ENCODE results near the gene SFXN3. TPM values are rescaled to one million over a fixed set of nuclear protein-coding genes. Genes with fewer than 3 reads are reported as not detected.
"Not testable (repeated sequence)": the region's sequence is repeated elsewhere in the genome, so short reads cannot be mapped to it uniquely, and the experiment has no call there.

Gene SFXN3
- total RNA-seq, 1 donor from 2014 or later: 81.0 TPM

DNA sequence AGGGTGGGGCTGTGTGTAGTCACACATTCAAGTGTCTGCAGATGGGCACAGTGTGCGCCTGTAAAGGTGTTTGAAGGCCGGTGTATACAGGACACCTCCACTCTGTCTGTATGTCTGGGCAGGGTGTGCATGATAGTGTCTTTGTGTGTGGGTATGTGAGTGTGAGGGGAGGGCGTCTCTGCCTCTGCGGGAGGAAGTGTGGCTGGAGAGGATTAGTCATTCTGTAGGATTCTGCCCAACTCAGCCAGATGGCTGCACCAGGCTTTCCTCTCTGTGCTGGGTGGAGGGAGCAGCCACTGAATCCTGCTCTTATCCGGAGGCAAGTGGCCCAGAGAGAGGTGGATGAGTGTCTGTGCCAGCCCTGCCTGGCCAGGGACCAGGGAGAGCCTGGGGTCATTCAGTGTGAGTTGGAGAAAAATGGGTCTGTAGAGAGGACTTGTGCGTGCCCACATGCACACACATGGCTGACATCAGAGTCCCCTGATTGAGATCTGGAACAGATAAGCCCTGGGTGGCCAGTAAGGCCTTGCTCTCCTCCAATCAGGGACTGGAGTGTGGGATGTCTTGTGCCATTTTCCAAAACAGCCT lies 1.7 kb downstream of the SFXN3 start:
- no peaks in the 10 kb centered on the region for H3K9me3 Mint-ChIP-seq (ENCODE audit: unreplicated experiment)
- H3K36me3 Mint-ChIP-seq (ENCODE audit: unreplicated experiment): peaks cover 10% of the 10 kb centered on the region
- H3K27me3 Mint-ChIP-seq (ENCODE audit: unreplicated experiment): no peaks in the 10 kb centered on the region
- H3K27ac Mint-ChIP-seq (ENCODE audit: unreplicated experiment): peak overlapping the region; percentile 95
- H3K4me1 Mint-ChIP-seq (ENCODE audit: unreplicated experiment): peaks cover 26% of the 10 kb centered on the region
- peak overlapping the region; percentile 84 for H3K4me3 Mint-ChIP-seq (ENCODE audit: unreplicated experiment)
- TF ChIP-seq, protein P1, sequence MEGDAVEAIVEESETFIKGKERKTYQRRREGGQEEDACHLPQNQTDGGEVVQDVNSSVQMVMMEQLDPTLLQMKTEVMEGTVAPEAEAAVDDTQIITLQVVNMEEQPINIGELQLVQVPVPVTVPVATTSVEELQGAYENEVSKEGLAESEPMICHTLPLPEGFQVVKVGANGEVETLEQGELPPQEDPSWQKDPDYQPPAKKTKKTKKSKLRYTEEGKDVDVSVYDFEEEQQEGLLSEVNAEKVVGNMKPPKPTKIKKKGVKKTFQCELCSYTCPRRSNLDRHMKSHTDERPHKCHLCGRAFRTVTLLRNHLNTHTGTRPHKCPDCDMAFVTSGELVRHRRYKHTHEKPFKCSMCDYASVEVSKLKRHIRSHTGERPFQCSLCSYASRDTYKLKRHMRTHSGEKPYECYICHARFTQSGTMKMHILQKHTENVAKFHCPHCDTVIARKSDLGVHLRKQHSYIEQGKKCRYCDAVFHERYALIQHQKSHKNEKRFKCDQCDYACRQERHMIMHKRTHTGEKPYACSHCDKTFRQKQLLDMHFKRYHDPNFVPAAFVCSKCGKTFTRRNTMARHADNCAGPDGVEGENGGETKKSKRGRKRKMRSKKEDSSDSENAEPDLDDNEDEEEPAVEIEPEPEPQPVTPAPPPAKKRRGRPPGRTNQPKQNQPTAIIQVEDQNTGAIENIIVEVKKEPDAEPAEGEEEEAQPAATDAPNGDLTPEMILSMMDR (IDR thresholded peaks at IDR 0.05): no peak
- DNase-seq (ENCODE audit: extremely low spot score, unreplicated experiment): no peak

DNA sequence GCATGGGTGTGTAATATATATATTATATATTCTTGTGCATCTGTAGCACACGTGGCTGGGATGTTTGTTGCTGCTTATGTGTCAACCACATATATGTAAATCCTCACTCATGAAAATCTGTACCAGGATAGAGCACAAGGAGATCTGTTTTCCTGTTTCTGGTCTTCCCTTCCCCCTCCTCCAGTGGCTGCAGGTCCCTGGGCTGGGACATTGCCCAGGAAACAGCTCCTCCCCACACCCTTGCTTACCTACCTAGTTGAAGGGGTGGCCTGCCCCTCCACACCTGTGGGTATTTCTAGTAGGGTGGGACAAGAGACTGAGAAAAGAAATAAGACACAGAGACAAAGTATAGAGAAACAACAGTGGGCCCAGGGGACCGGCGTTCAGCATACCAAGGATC lies 2.2 kb downstream of the SFXN3 start:
- Mint-ChIP-seq H3K27me3 (ENCODE audit: unreplicated experiment) (no peaks in the 10 kb centered on the region), H3K27ac (ENCODE audit: unreplicated experiment) (peak overlapping the region; percentile 95), H3K4me1 (ENCODE audit: unreplicated experiment) (peaks cover 26% of the 10 kb centered on the region), H3K9me3 (ENCODE audit: unreplicated experiment) (no peaks in the 10 kb centered on the region), H3K4me3 (ENCODE audit: unreplicated experiment) (peak overlapping the region; percentile 84), H3K36me3 (ENCODE audit: unreplicated experiment) (peaks cover 16% of the 10 kb centered on the region)
- DNase-seq (ENCODE audit: extremely low spot score, unreplicated experiment): no peak
- TF ChIP-seq, protein P1 (IDR thresholded peaks at IDR 0.05): no peak

DNA sequence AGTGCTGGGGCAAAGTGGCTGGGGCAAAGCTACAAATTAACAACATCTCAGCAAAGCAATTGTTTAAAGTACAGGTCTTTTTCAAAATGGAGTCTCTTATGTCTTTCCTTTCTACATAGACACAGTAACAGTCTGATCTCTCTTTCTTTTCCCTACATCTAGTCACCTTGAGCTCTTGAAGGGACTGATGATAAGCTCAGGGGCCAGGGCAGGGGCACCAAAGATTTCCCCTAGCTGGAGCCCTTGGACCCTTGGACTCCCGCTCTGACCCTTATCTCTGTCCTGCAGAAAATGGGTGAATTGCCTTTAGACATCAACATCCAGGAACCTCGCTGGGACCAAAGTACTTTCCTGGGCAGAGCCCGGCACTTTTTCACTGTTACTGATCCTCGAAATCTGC lies 3.4 kb downstream of the SFXN3 start:
- Mint-ChIP-seq H3K4me1 (ENCODE audit: unreplicated experiment) (peaks cover 21% of the 10 kb centered on the region), H3K36me3 (ENCODE audit: unreplicated experiment) (peaks cover 21% of the 10 kb centered on the region)
- not testable (repeated sequence) for H3K9me3 Mint-ChIP-seq (ENCODE audit: unreplicated experiment); H3K27ac Mint-ChIP-seq (ENCODE audit: unreplicated experiment); H3K27me3 Mint-ChIP-seq (ENCODE audit: unreplicated experiment); H3K4me3 Mint-ChIP-seq (ENCODE audit: unreplicated experiment); DNase-seq (ENCODE audit: extremely low spot score, unreplicated experiment)

DNA sequence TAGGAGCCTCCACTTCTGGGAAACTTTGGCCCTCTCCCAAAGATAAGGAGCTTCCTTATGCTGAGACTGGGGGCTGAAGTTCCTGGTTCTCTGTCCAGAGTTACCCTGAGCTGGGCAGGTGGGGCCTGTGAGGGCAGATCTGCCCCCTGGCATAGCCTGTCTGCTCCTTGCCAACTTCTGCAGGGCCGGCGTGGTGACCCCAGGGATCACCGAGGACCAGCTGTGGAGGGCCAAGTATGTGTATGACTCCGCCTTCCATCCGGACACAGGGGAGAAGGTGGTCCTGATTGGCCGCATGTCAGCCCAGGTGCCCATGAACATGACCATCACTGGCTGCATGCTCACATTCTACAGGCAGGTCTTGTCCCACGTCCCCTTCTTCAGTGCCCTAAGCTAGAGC lies 4.3 kb downstream of the SFXN3 start:
- Mint-ChIP-seq H3K9me3 (ENCODE audit: unreplicated experiment) (no peaks in the 10 kb centered on the region), H3K4me3 (ENCODE audit: unreplicated experiment) (no peak overlapping the region), H3K4me1 (ENCODE audit: unreplicated experiment) (peaks cover 21% of the 10 kb centered on the region), H3K27ac (ENCODE audit: unreplicated experiment) (no peak overlapping the region), H3K27me3 (ENCODE audit: unreplicated experiment) (no peaks in the 10 kb centered on the region), H3K36me3 (ENCODE audit: unreplicated experiment) (peaks cover 21% of the 10 kb centered on the region)
- DNase-seq (ENCODE audit: extremely low spot score, unreplicated experiment): no peak
- TF ChIP-seq, protein P1 (IDR thresholded peaks at IDR 0.05): no peak

DNA sequence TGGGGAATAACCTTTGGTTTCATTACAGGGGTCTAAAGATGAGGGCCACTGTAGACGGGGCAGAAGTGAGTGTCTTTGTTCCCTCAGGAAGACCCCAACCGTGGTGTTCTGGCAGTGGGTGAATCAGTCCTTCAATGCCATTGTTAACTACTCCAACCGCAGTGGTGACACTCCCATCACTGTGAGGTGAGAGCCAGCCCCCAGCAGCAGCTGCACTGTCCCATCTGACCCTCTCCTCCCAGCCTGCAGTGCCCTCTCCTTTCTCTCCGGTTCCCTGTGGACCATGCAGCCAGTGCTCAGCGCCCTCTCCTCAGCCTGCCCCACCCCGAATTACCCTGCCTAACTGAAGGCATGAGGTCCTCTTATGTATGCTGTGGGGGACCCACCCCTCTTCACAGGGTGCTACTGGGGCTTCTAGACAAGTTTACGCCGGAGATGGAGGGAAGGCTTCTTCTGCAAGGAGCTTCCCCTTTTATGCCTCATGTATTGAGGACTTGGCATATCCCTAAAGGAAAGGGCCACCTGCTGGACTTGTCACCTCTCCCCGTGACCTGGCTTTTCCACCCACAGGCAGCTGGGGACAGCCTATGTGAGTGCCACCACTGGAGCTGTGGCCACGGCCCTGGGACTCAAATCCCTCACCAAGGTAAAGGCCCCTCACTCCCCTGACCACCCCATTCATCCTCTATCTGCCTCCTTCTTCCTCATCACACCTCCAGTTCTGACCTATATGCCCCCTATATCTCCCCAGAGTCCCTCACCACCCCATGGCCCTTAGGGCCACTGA lies 5.1 kb downstream of the SFXN3 start:
- TF ChIP-seq, protein P1 (IDR thresholded peaks at IDR 0.05): no peak
- Mint-ChIP-seq H3K4me1 (ENCODE audit: unreplicated experiment) (peaks cover 21% of the 10 kb centered on the region), H3K27ac (ENCODE audit: unreplicated experiment) (no peak overlapping the region), H3K27me3 (ENCODE audit: unreplicated experiment) (no peaks in the 10 kb centered on the region), H3K9me3 (ENCODE audit: unreplicated experiment) (no peaks in the 10 kb centered on the region), H3K36me3 (ENCODE audit: unreplicated experiment) (peaks cover 21% of the 10 kb centered on the region), H3K4me3 (ENCODE audit: unreplicated experiment) (no peak overlapping the region)
- no peak for DNase-seq (ENCODE audit: extremely low spot score, unreplicated experiment)

Measured in osteocyte (in vitro differentiated cells).